ENCODE measurements around the gene MED25.

MED25 gene

GRCh38 chr19:49798574-49798973 lies 19.5 kb upstream of the MED25 start:
- no peak for DNase-seq (ENCODE audit: low read depth in 3 of 3, low spot score in 1 of 3)

GRCh38 chr19:49799271-49799797 lies 18.8 kb upstream of the MED25 start:
- DNase-seq (ENCODE audit: low read depth in 3 of 3, low spot score in 1 of 3), result no peak

- DNase-seq (ENCODE audit: low read depth in 3 of 3, low spot score in 1 of 3), result no peak
Observed at GRCh38 chr19:49799798-49800376, 18.2 kb upstream of the MED25 start.

GRCh38 chr19:49800771-49801170 lies 17.3 kb upstream of the MED25 start:
- DNase-seq (ENCODE audit: low read depth in 3 of 3, low spot score in 1 of 3), result no peak

GRCh38 chr19:49801401-49801888 lies 16.6 kb upstream of the MED25 start:
- no peak for DNase-seq (ENCODE audit: low read depth in 3 of 3, low spot score in 1 of 3)

GRCh38 chr19:49801966-49802661 lies 16.0 kb upstream of the MED25 start:
- no peak for DNase-seq (ENCODE audit: low read depth in 3 of 3, low spot score in 1 of 3)

GRCh38 chr19:49802836-49803528 lies 15.1 kb upstream of the MED25 start:
- DNase-seq (ENCODE audit: low read depth in 3 of 3, low spot score in 1 of 3), result no peak

- DNase-seq (ENCODE audit: low read depth in 3 of 3, low spot score in 1 of 3), result no peak
Observed at GRCh38 chr19:49803529-49803856, 14.6 kb upstream of the MED25 start.

- no peak for DNase-seq (ENCODE audit: low read depth in 3 of 3, low spot score in 1 of 3)
Observed at GRCh38 chr19:49805822-49806619, 12.1 kb upstream of the MED25 start.

GRCh38 chr19:49806620-49806959 lies 11.5 kb upstream of the MED25 start:
- DNase-seq (ENCODE audit: low read depth in 3 of 3, low spot score in 1 of 3), result no peak

GRCh38 chr19:49807058-49807903 lies 10.8 kb upstream of the MED25 start:
- DNase-seq (ENCODE audit: low read depth in 3 of 3, low spot score in 1 of 3), result no peak

GRCh38 chr19:49807904-49808675 lies 10.0 kb upstream of the MED25 start:
- DNase-seq (ENCODE audit: low read depth in 3 of 3, low spot score in 1 of 3), result no peak

- peak; percentile 70 to 81 (median 72) for DNase-seq (ENCODE audit: low read depth in 3 of 3, low spot score in 1 of 3)
Observed at GRCh38 chr19:49808711-49809159, 9.4 kb upstream of the MED25 start.

- DNase-seq (ENCODE audit: low read depth in 3 of 3, low spot score in 1 of 3), result peak in 2 of 3 donors; percentile 15 to 33
Observed at GRCh38 chr19:49809160-49809940, 8.7 kb upstream of the MED25 start.

GRCh38 chr19:49809941-49810389 lies 8.1 kb upstream of the MED25 start:
- no peak for DNase-seq (ENCODE audit: low read depth in 3 of 3, low spot score in 1 of 3)

GRCh38 chr19:49811328-49811727 lies 6.8 kb upstream of the MED25 start:
- no peak for DNase-seq (ENCODE audit: low read depth in 3 of 3, low spot score in 1 of 3)

- no peak for DNase-seq (ENCODE audit: low read depth in 3 of 3, low spot score in 1 of 3)
Observed at GRCh38 chr19:49812452-49812996, 5.6 kb upstream of the MED25 start.
